SK-N-SH (cell line): ENCODE results near the gene FAM131C.

Experiments used
- CHD2 ChIP-seq: fragments of 150-350 bp; IDR thresholded peaks from 2 replicates; pipeline ENCODE4 v1.6.1; 2018; ENCODE audit warnings: low read length; ENCODE audit not compliant: partially characterized antibody
- CTCF ChIP-seq: fragments of 200-600 bp; sonication (generic); IDR thresholded peaks from 2 replicates; pipeline ENCODE4 v1.6.1; 2017; ENCODE audit warnings: antibody characterized with exemption, mild to moderate bottlenecking, moderate library complexity
- EP300 ChIP-seq, 2 experiments: IDR thresholded peaks; 2 replicates each; pipeline versions ENCODE4 v1.4.0 to v1.6.1; 2012; ENCODE audit warnings: borderline replicate concordance in 1 of 2, low read depth in 1 of 2, low read length in 1 of 2
- GABPA ChIP-seq: IDR thresholded peaks from 2 replicates; pipeline ENCODE4 v1.4.0; 2012; ENCODE audit warnings: low read depth, mild to moderate bottlenecking
- JUND ChIP-seq: IDR thresholded peaks from 2 replicates; pipeline ENCODE4 v1.4.0; 2012
- POLR2AphosphoS5 ChIP-seq: IDR thresholded peaks from 2 replicates; pipeline ENCODE4 v1.6.1; 2012; ENCODE audit warnings: low read depth, low read length
- RAD21 ChIP-seq: IDR thresholded peaks from 2 replicates; pipeline ENCODE4 v1.6.1; 2012; ENCODE audit warnings: mild to moderate bottlenecking, low read length
- RCOR1 ChIP-seq: fragments of 150-350 bp; IDR thresholded peaks from 2 replicates; pipeline ENCODE4 v1.6.1; 2017; ENCODE audit warnings: antibody characterized with exemption, low read length
- SMC3 ChIP-seq: IDR thresholded peaks from 2 replicates; pipeline ENCODE4 v1.6.1; 2012; ENCODE audit warnings: low read depth, low read length, improper control_type of control experiment
- YY1 ChIP-seq: IDR thresholded peaks from 2 replicates; pipeline ENCODE4 v1.4.0; 2012; ENCODE audit warnings: low read depth, mild to moderate bottlenecking
- ZBTB33 ChIP-seq: IDR thresholded peaks from 2 replicates; pipeline ENCODE4 v1.4.0; 2012; ENCODE audit warnings: low read depth, borderline replicate concordance

DNA sequence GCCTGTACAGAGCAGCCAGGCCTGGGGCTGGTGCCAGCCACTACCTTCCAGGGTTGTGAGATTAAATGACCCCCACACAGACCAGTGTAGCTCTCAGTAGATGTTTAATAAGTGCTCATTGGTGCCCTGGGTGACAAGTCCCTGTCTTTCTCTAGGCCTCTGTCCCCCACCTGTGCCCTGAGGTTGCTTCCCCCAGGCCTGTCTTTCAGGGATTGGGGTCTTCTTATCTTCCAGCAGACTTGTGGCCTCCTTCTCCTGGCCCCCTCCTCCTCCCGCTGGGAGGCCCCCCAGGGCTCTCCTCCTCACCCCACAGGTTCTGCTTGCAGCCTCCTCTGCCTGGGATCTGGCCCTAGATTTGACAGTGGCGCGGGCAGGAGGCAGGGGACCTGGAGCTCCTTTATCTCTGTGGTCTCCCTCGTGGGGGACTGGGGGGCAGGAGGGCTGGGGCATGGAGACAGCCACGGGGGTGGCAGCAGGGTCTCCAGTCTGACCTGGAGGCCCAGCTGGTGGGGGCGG is 42.1 kb upstream of the FAM131C start:
- TF ChIP-seq CTCF: no peak
- TF ChIP-seq RCOR1: no peak
- no peak for TF ChIP-seq GABPA
- TF ChIP-seq CHD2: no peak
- no peak for TF ChIP-seq EP300 (IDR thresholded peaks at IDR 0.05; ENCODE audit: borderline replicate concordance in 1 of 2, low read depth in 1 of 2, low read length in 1 of 2)
- no peak for TF ChIP-seq SMC3
- TF ChIP-seq YY1: no peak
- TF ChIP-seq RAD21: no peak
- TF ChIP-seq ZBTB33: no peak
- no peak for TF ChIP-seq POLR2AphosphoS5
- no peak for TF ChIP-seq JUND
